CD8-positive, alpha-beta memory T cell (primary cell): ENCODE measurements around the gene RGCC. TPM values are rescaled to one million over a fixed set of nuclear protein-coding genes. Genes with fewer than 3 reads are reported as not detected.
A peak's percentile ranks its signal among the peaks of the same experiment; 100 is the strongest.

Source experiments
- CTCF ChIA-PET: fragments of 350-600 bp; sonication (Branson Sonifier 250); formaldehyde crosslinking; loops from one replicate; lab custom pipeline; 2021; ENCODE audit warnings: antibody characterized with exemption; lab: Charles Lee
- POLR2A ChIA-PET: fragments of 350-600 bp; sonication (Branson Sonifier 250); formaldehyde crosslinking; loops from one replicate; lab custom pipeline; 2021; ENCODE audit warnings: antibody characterized with exemption; lab: Charles Lee
- DNase-seq, 5 donors: peaks; one replicate each; pipeline versions ENCODE4 v3.0.0 to v3.0.0-alpha.2; 2020 to 2022; ENCODE audit warnings: mixed read lengths in 1 of 5
- H3K27ac ChIP-seq: one replicate; pipeline ENCODE4 v1.7.0; 2013; ENCODE audit warnings: low read depth, mild to moderate bottlenecking, low read length, moderate library complexity
- H3K27me3 ChIP-seq: 2 replicates; pipeline ENCODE4 v1.7.0; 2013; ENCODE audit warnings: low read length, mild to moderate bottlenecking; ENCODE audit not compliant: insufficient read depth, poor library complexity, severe bottlenecking
- H3K36me3 ChIP-seq: 2 replicates; pipeline ENCODE4 v1.7.0; 2013; ENCODE audit warnings: mild to moderate bottlenecking, low read length, moderate library complexity; ENCODE audit not compliant: insufficient read depth
- H3K4me1 ChIP-seq: 2 replicates; pipeline ENCODE4 v1.7.0; 2013; ENCODE audit warnings: mild to moderate bottlenecking, low read length, moderate library complexity; ENCODE audit not compliant: insufficient read depth
- H3K4me3 ChIP-seq: 2 replicates; pipeline ENCODE4 v1.7.0; 2013; ENCODE audit warnings: mild to moderate bottlenecking, low read length
- H3K9me3 ChIP-seq: 2 replicates; pipeline ENCODE4 v1.7.0; 2013; ENCODE audit warnings: mild to moderate bottlenecking, low read length
- H3K27ac Mint-ChIP-seq, 8 donors: one replicate each; pipeline ENCODE4 v1.8.0; 2020 to 2021; ENCODE audit warnings: mixed read lengths in 8 of 8, mild to moderate bottlenecking in 6 of 8, inconsistent platforms in 3 of 8, moderate library complexity in 3 of 8
- H3K27me3 Mint-ChIP-seq, 2 donors: one replicate each; pipeline ENCODE4 v1.8.0; 2020 to 2021; ENCODE audit warnings: mixed read lengths in 2 of 2, mild to moderate bottlenecking in 1 of 2, moderate library complexity in 1 of 2
- H3K36me3 Mint-ChIP-seq, 3 donors: one replicate each; pipeline ENCODE4 v1.8.0; 2020 to 2021; ENCODE audit warnings: mixed read lengths in 3 of 3, inconsistent platforms in 1 of 3, mild to moderate bottlenecking in 1 of 3
- H3K4me1 Mint-ChIP-seq, 3 donors: one replicate each; pipeline ENCODE4 v1.8.0; 2020 to 2021; ENCODE audit warnings: mixed read lengths in 3 of 3, inconsistent platforms in 1 of 3, mild to moderate bottlenecking in 1 of 3
- H3K4me3 Mint-ChIP-seq, 7 donors: one replicate each; pipeline ENCODE4 v1.8.0; 2020 to 2021; ENCODE audit warnings: mixed read lengths in 7 of 7, mild to moderate bottlenecking in 6 of 7, moderate library complexity in 4 of 7, inconsistent platforms in 2 of 7
- H3K9me3 Mint-ChIP-seq, 5 donors: one replicate each; pipeline ENCODE4 v1.8.0; 2020 to 2022; ENCODE audit warnings: mixed read lengths in 5 of 5, mild to moderate bottlenecking in 3 of 5, moderate library complexity in 2 of 5, inconsistent platforms in 1 of 5
- polyA plus RNA-seq: library from polyadenylated mRNA; unstranded; fragments of 300-500 nt; fragmentation: Illumina TruSeq; gene quantifications from one replicate; pipeline ENCODE4 v1.2.3, GENCODE V29; 2021
- total RNA-seq, 2 experiments: library from RNA; stranded (reverse); gene quantifications; one replicate each; pipeline ENCODE4 v1.2.3, GENCODE V29; 2021

Gene RGCC
- total RNA-seq (100 to 1,000 TPM; 107 to 110 TPM), polyA plus RNA-seq (83.0 TPM)

GRCh38 chr13:41456768-41457588, at the start of gene RGCC:
Gene RGCC (plus strand): TSS chr13:41457550. CDS start chr13:41457708, 158 bp downstream.
- Mint-ChIP-seq H3K36me3 (peaks cover 4 to 38% (median 14%) of the 10 kb centered on the region in 3 donors), H3K27ac (peak within 1 kb of the TSS; percentile 89 to 99 (median 94)), H3K9me3 (no peaks in the 10 kb centered on the region), H3K4me1 (peaks cover 39 to 50% (median 48%) of the 10 kb centered on the region in 3 donors), H3K27me3 (peaks cover 0 to 3% of the 10 kb centered on the region in 2 donors), H3K4me3 (peak within 1 kb of the TSS; percentile 85 to 98 (median 91))
- peak; percentile 89 to 98 (median 96) for DNase-seq
- POLR2A ChIA-PET: no interaction called here
- Histone ChIP-seq H3K27me3 (no peaks in the 10 kb centered on the region), H3K9me3 (no peaks in the 10 kb centered on the region), H3K4me1 (peaks cover 37% of the 10 kb centered on the region), H3K27ac (peak within 1 kb of the TSS; percentile 86), H3K4me3 (peak within 1 kb of the TSS; percentile 95), H3K36me3 (no peaks in the 10 kb centered on the region)
- CTCF ChIA-PET: interaction anchor here (0.9 to 3.3 kb wide), 5 partner anchors 11 to 195 kb away, joined by 3 to 15 read pairs (median 5); no protein-coding TSS in a partner anchor

- Histone ChIP-seq H3K27ac (no peak overlapping the region), H3K9me3 (no peaks in the 10 kb centered on the region), H3K36me3 (no peaks in the 10 kb centered on the region), H3K27me3 (no peaks in the 10 kb centered on the region), H3K4me3 (no peak overlapping the region), H3K4me1 (no peaks in the 10 kb centered on the region)
- Mint-ChIP-seq H3K4me1 (no peaks in the 10 kb centered on the region), H3K36me3 (no peaks in the 10 kb centered on the region), H3K9me3 (no peaks in the 10 kb centered on the region), H3K4me3 (no peak overlapping the region), H3K27ac (peak overlapping the region in 1 of 8 donors; percentile 30), H3K27me3 (no peaks in the 10 kb centered on the region)
- ChIA-PET POLR2A (no interaction called here), CTCF (no interaction called here)
- DNase-seq: no peak
Observed at GRCh38 chr13:41408121-41408520, 49.2 kb upstream of the RGCC start.

- CTCF ChIA-PET: no interaction called here
- H3K4me3 Mint-ChIP-seq: no peak overlapping the region
- H3K27ac ChIP-seq: no peak overlapping the region
- H3K27me3 Mint-ChIP-seq: no peaks in the 10 kb centered on the region
- H3K9me3 Mint-ChIP-seq: no peaks in the 10 kb centered on the region
- no peak overlapping the region for H3K27ac Mint-ChIP-seq
- no peaks in the 10 kb centered on the region for H3K36me3 ChIP-seq
- H3K4me1 ChIP-seq: no peaks in the 10 kb centered on the region
- no peaks in the 10 kb centered on the region for H3K9me3 ChIP-seq
- POLR2A ChIA-PET: no interaction called here
- no peak for DNase-seq
- H3K4me3 ChIP-seq: no peak overlapping the region
- no peaks in the 10 kb centered on the region for H3K27me3 ChIP-seq
- H3K4me1 Mint-ChIP-seq: no peaks in the 10 kb centered on the region
- no peaks in the 10 kb centered on the region for H3K36me3 Mint-ChIP-seq
Observed at GRCh38 chr13:41408746-41409145, 48.6 kb upstream of the RGCC start.

GRCh38 chr13:41409611-41410010, 47.7 kb upstream of the RGCC start:
- no peak overlapping the region for H3K27ac Mint-ChIP-seq
- H3K4me1 Mint-ChIP-seq: no peaks in the 10 kb centered on the region
- no peaks in the 10 kb centered on the region for H3K4me1 ChIP-seq
- no peak overlapping the region for H3K4me3 Mint-ChIP-seq
- H3K4me3 ChIP-seq: no peak overlapping the region
- no peaks in the 10 kb centered on the region for H3K27me3 Mint-ChIP-seq
- H3K36me3 Mint-ChIP-seq: no peaks in the 10 kb centered on the region
- no peaks in the 10 kb centered on the region for H3K36me3 ChIP-seq
- H3K9me3 ChIP-seq: no peaks in the 10 kb centered on the region
- CTCF ChIA-PET: no interaction called here
- POLR2A ChIA-PET: no interaction called here
- no peak for DNase-seq
- no peaks in the 10 kb centered on the region for H3K27me3 ChIP-seq
- no peaks in the 10 kb centered on the region for H3K9me3 Mint-ChIP-seq
- no peak overlapping the region for H3K27ac ChIP-seq

GRCh38 chr13:41411060-41411459, 46.3 kb upstream of the RGCC start:
- ChIA-PET CTCF (interaction anchor here (1.1 to 2.1 kb wide), 5 partner anchors 49 to 242 kb away, joined by 3 to 10 read pairs (median 4); no protein-coding TSS in a partner anchor), POLR2A (no interaction called here)

GRCh38 chr13:41411522-41411921, 45.8 kb upstream of the RGCC start:
- Mint-ChIP-seq H3K27ac (peak overlapping the region in 2 of 8 donors; percentile 72 to 82), H3K9me3 (no peaks in the 10 kb centered on the region), H3K36me3 (no peaks in the 10 kb centered on the region), H3K4me1 (no peaks in the 10 kb centered on the region), H3K4me3 (no peak overlapping the region), H3K27me3 (no peaks in the 10 kb centered on the region)
- Histone ChIP-seq H3K4me3 (no peak overlapping the region), H3K9me3 (no peaks in the 10 kb centered on the region), H3K27me3 (no peaks in the 10 kb centered on the region), H3K4me1 (no peaks in the 10 kb centered on the region), H3K27ac (no peak overlapping the region), H3K36me3 (no peaks in the 10 kb centered on the region)
- CTCF ChIA-PET: interaction anchor here (0.8 to 2.1 kb wide), 6 partner anchors 9 to 241 kb away, joined by 3 to 10 read pairs (median 4); no protein-coding TSS in a partner anchor
- peak in 2 of 5 donors; percentile 22 to 23 for DNase-seq
- POLR2A ChIA-PET: no interaction called here

More at GRCh38 chr13:41411060-41411459, 46.3 kb upstream of the RGCC start:
- Histone ChIP-seq H3K27me3 (no peaks in the 10 kb centered on the region), H3K4me3 (no peak overlapping the region), H3K9me3 (no peaks in the 10 kb centered on the region), H3K4me1 (no peaks in the 10 kb centered on the region), H3K27ac (no peak overlapping the region), H3K36me3 (no peaks in the 10 kb centered on the region)
- Mint-ChIP-seq H3K9me3 (no peaks in the 10 kb centered on the region), H3K27me3 (no peaks in the 10 kb centered on the region), H3K27ac (peak overlapping the region in 1 of 8 donors; percentile 13), H3K36me3 (no peaks in the 10 kb centered on the region), H3K4me1 (no peaks in the 10 kb centered on the region), H3K4me3 (no peak overlapping the region)
- DNase-seq: no peak

- no peak overlapping the region for H3K4me3 Mint-ChIP-seq
- CTCF ChIA-PET: no interaction called here
Observed at GRCh38 chr13:41413872-41414271, 43.5 kb upstream of the RGCC start.

GRCh38 chr13:41416276-41416675, 41.1 kb upstream of the RGCC start:
- Mint-ChIP-seq H3K27me3 (no peaks in the 10 kb centered on the region), H3K9me3 (no peaks in the 10 kb centered on the region), H3K4me3 (no peak overlapping the region), H3K4me1 (no peaks in the 10 kb centered on the region), H3K36me3 (no peaks in the 10 kb centered on the region), H3K27ac (no peak overlapping the region)
- no peak for DNase-seq
- POLR2A ChIA-PET: no interaction called here
- no peak overlapping the region for H3K27ac ChIP-seq
- no peaks in the 10 kb centered on the region for H3K4me1 ChIP-seq
- H3K27me3 ChIP-seq: no peaks in the 10 kb centered on the region
- H3K9me3 ChIP-seq: no peaks in the 10 kb centered on the region
- no peaks in the 10 kb centered on the region for H3K36me3 ChIP-seq
- H3K4me3 ChIP-seq: no peak overlapping the region
- CTCF ChIA-PET: interaction anchor here (0.9 kb wide), 1 partner anchor 237 kb away, joined by 3 read pairs; no protein-coding TSS in a partner anchor

More at GRCh38 chr13:41413872-41414271, 43.5 kb upstream of the RGCC start:
- Mint-ChIP-seq H3K36me3 (no peaks in the 10 kb centered on the region), H3K4me1 (no peaks in the 10 kb centered on the region), H3K27me3 (no peaks in the 10 kb centered on the region), H3K27ac (no peak overlapping the region), H3K9me3 (no peaks in the 10 kb centered on the region)
- POLR2A ChIA-PET: interaction anchor here (0.7 kb wide), 1 partner anchor 23 kb away, joined by 3 read pairs; no protein-coding TSS in a partner anchor
- H3K4me1 ChIP-seq: no peaks in the 10 kb centered on the region
- DNase-seq: no peak
- no peaks in the 10 kb centered on the region for H3K9me3 ChIP-seq
- no peak overlapping the region for H3K27ac ChIP-seq
- no peak overlapping the region for H3K4me3 ChIP-seq
- H3K36me3 ChIP-seq: no peaks in the 10 kb centered on the region
- H3K27me3 ChIP-seq: no peaks in the 10 kb centered on the region
